OCI-LY3 (cell line): ENCODE data around the gene RGR.

Experiments
- H2AFZ ChIP-seq: fragments of 200-600, 300-600 bp; shearing (Covaris generic); 2 replicates; pipeline ENCODE4 v1.6.0; 2014; ENCODE audit warnings: antibody characterized with exemption, low read depth, low read length
- H3K27ac ChIP-seq: fragments of 200-600, 300-600 bp; sonication (generic); 2 replicates; pipeline ENCODE4 v1.5.1; 2014; ENCODE audit warnings: mild to moderate bottlenecking, low read length, moderate library complexity, mixed read lengths
- H3K27me3 ChIP-seq: fragments of 200-600, 300-600 bp; sonication (generic); 2 replicates; pipeline ENCODE4 v1.6.1; 2014; ENCODE audit warnings: low read depth, low read length, mixed read lengths
- H3K36me3 ChIP-seq: fragments of 200-600, 300-600 bp; sonication (generic); replicated peaks from 2 replicates; pipeline ENCODE3; 2014; ENCODE audit warnings: low read depth, low read length, mixed read lengths
- H3K4me1 ChIP-seq: fragments of 300-600, 200-600 bp; sonication (generic); 2 replicates; pipeline ENCODE4 v1.6.1; 2014; ENCODE audit warnings: low read length, mixed read lengths
- H3K4me2 ChIP-seq: fragments of 200-600, 300-600 bp; sonication (generic); 2 replicates; pipeline ENCODE4 v1.6.1; 2014; ENCODE audit warnings: low read length, mixed read lengths
- H3K4me3 ChIP-seq: fragments of 300-600, 200-600 bp; sonication (generic); 2 replicates; pipeline ENCODE4 v1.5.1; 2014; ENCODE audit warnings: antibody characterized with exemption, mild to moderate bottlenecking, low read length, moderate library complexity
- H3K79me2 ChIP-seq: fragments of 300-600, 200-600 bp; shearing (Covaris generic); 2 replicates; pipeline ENCODE4 v1.6.1; 2014; ENCODE audit warnings: mild to moderate bottlenecking, low read length, mixed read lengths
- H3K9ac ChIP-seq: fragments of 300-600, 200-600 bp; shearing (Covaris generic); 2 replicates; pipeline ENCODE4 v1.6.0; 2014; ENCODE audit warnings: mild to moderate bottlenecking, low read length, moderate library complexity
- H3K9me3 ChIP-seq: fragments of 200-600, 300-600 bp; shearing (Covaris generic); 2 replicates; pipeline ENCODE4 v1.6.1; 2014; ENCODE audit warnings: low read length, mixed read lengths; ENCODE audit not compliant: insufficient read depth
- H4K20me1 ChIP-seq: fragments of 200-600, 300-600 bp; sonication (generic); 2 replicates; pipeline ENCODE4 v1.6.1; 2016; ENCODE audit warnings: low read length, mixed read lengths; ENCODE audit not compliant: insufficient read depth
- EZH2phosphoT487 ChIP-seq: fragments of 200-600 bp; shearing (Covaris generic); IDR thresholded peaks from 2 replicates; pipeline ENCODE4 v1.6.1; 2018; ENCODE audit warnings: antibody characterized with exemption, mixed run types, low read depth
- TF ChIP-seq, protein P1 (sequence below): fragments of 200-600, 300-600 bp; sonication (generic); IDR thresholded peaks from 2 replicates; pipeline ENCODE4 v1.5.1; 2014; ENCODE audit warnings: antibody characterized with exemption, low read length, low read depth

The RGR gene

DNA sequence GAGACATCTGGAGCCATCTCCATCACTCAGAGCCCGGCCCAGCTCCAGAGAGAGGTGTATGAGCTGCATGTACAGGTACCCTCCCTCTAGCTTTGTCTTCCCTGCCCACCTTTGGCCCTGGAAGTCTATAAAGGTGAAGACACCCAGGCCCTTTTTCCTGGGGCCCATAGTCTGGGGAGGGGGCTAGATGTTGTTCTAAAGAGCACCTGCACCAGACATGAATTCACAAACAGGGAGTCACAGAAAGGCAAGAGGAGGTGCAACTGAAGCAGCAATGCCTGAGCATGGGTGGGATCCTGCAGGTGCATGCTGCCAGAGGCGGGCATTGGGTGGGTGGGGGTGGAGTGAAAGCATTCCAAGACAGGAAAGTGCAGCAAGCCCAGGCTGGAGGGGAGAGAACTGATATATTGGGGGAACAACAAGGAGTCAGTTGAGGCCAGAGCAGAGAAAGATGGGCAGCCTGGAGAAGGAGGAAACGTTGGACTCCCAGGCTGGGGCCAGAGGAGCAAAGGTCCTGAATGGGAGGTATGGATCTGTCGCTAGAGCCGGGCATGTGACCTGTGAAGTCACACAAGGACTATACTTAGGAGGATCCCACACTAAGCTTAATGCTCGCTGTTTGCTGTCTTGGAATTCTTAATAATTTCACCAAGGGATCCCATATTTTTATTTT lies 38.9 kb upstream of the RGR start:
- H3K27me3 ChIP-seq, result peaks cover 15% of the 10 kb centered on the region; the same call in 1 of the 2 replicates

DNA sequence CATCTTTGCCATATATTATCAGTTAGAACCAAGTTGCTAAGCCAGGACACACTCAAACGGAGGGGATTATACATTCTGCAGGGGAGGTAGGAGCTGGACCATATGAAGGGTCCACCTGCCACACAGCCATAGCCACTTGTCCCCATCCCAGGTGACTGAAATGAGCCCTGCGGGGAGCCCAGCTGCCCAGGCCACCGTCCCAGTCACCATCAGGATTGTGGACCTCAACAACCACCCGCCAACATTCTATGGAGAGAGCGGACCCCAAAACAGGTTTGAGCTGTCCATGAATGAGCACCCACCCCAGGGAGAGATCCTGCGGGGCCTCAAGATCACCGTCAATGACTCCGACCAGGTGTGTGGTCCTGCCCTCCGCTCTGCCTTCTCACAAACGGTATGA lies 36.8 kb upstream of the RGR start:
- H2AFZ ChIP-seq, result no peak overlapping the region
- H3K9ac ChIP-seq, result no peak overlapping the region
- TF ChIP-seq EZH2phosphoT487, result no peak
- TF ChIP-seq, protein P1, sequence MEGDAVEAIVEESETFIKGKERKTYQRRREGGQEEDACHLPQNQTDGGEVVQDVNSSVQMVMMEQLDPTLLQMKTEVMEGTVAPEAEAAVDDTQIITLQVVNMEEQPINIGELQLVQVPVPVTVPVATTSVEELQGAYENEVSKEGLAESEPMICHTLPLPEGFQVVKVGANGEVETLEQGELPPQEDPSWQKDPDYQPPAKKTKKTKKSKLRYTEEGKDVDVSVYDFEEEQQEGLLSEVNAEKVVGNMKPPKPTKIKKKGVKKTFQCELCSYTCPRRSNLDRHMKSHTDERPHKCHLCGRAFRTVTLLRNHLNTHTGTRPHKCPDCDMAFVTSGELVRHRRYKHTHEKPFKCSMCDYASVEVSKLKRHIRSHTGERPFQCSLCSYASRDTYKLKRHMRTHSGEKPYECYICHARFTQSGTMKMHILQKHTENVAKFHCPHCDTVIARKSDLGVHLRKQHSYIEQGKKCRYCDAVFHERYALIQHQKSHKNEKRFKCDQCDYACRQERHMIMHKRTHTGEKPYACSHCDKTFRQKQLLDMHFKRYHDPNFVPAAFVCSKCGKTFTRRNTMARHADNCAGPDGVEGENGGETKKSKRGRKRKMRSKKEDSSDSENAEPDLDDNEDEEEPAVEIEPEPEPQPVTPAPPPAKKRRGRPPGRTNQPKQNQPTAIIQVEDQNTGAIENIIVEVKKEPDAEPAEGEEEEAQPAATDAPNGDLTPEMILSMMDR, result no peak
- no peaks in the 10 kb centered on the region for H3K9me3 ChIP-seq
- H3K27me3 ChIP-seq, result peaks cover 15% of the 10 kb centered on the region; the same call in 1 of the 2 replicates
- no peaks in the 10 kb centered on the region for H3K79me2 ChIP-seq
- H3K4me3 ChIP-seq, result no peak overlapping the region
- H3K4me2 ChIP-seq, result no peak overlapping the region
- H3K4me1 ChIP-seq, result no peaks in the 10 kb centered on the region
- no peaks in the 10 kb centered on the region for H3K36me3 ChIP-seq
- H4K20me1 ChIP-seq, result no peaks in the 10 kb centered on the region
- no peak overlapping the region for H3K27ac ChIP-seq

More for the DNA sequence above, 38.9 kb upstream of the RGR start:
- H3K27ac ChIP-seq, result no peak overlapping the region
- H3K9me3 ChIP-seq, result no peaks in the 10 kb centered on the region
- peaks cover 8% of the 10 kb centered on the region for H3K4me1 ChIP-seq
- H3K4me2 ChIP-seq, result no peak overlapping the region
- H4K20me1 ChIP-seq, result no peaks in the 10 kb centered on the region
- no peaks in the 10 kb centered on the region for H3K79me2 ChIP-seq
- no peak overlapping the region for H2AFZ ChIP-seq
- no peak overlapping the region for H3K9ac ChIP-seq
- H3K4me3 ChIP-seq, result no peak overlapping the region
- TF ChIP-seq, protein P1, result no peak
- no peak for TF ChIP-seq EZH2phosphoT487
- H3K36me3 ChIP-seq, result no peaks in the 10 kb centered on the region

DNA sequence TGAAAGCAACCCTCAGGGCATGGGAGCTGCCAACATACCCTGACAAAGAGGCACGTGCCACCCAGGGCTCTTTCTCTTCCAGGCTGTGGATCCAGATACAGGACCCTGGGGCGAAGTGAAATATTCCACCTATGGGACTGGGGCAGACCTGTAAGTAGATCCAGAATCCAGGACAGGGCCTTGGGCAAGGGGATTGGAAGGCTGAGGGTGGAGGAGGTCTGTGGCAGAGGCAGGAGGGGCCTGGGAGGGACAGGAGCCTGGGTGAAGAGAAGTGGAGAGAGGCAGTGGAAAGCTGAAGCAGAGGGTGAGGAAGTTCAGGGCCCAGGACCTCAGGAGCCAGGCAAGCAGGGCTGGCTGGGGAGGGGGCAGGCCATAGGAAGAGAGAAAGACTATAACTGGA lies 33.3 kb upstream of the RGR start:
- Histone ChIP-seq H3K9ac (no peak overlapping the region), H3K4me3 (no peak overlapping the region), H3K36me3 (no peaks in the 10 kb centered on the region), H3K9me3 (no peaks in the 10 kb centered on the region), H3K4me1 (0 out of 2 replicates have a peak, but pooled peaks cover 4% of the 10 kb centered on the region), H3K4me2 (no peak overlapping the region), H4K20me1 (no peaks in the 10 kb centered on the region), H2AFZ (no peak overlapping the region), H3K27me3 (peaks cover 15% of the 10 kb centered on the region; the same call in 1 of the 2 replicates), H3K27ac (no peak overlapping the region), H3K79me2 (no peaks in the 10 kb centered on the region)
- TF ChIP-seq EZH2phosphoT487, result no peak
- TF ChIP-seq, protein P1, result no peak

DNA sequence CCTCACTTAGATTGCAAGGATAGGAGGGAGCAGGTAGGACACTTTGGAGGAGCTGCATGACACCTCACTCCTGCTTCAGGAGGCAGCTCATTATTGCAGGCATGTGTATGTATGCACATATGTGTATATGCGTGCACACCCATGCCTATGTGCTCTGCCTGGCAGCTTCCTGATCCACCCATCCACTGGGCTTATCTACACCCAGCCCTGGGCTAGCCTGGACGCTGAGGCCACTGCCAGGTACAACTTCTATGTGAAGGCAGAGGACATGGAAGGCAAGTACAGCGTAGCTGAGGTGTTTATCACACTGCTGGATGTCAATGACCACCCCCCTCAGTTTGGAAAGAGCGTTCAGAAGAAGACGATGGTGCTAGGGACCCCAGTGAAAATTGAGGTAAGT lies 32.8 kb upstream of the RGR start:
- Histone ChIP-seq H3K27me3 (peaks cover 10% of the 10 kb centered on the region; the same call in 1 of the 2 replicates), H3K9me3 (no peaks in the 10 kb centered on the region), H3K4me2 (no peak overlapping the region), H3K36me3 (no peaks in the 10 kb centered on the region), H2AFZ (no peak overlapping the region), H3K4me3 (no peak overlapping the region), H3K27ac (no peak overlapping the region), H3K9ac (no peak overlapping the region), H4K20me1 (no peaks in the 10 kb centered on the region), H3K79me2 (no peaks in the 10 kb centered on the region), H3K4me1 (0 out of 2 replicates have a peak, but pooled peaks cover 4% of the 10 kb centered on the region)
- no peak for TF ChIP-seq EZH2phosphoT487
- TF ChIP-seq, protein P1, result no peak
